ENCODE measurements around the gene PTPRR.

GRCh38 chr12:70812136-70812535, 108.4 kb downstream of the PTPRR start:
- TF ChIP-seq CTCF (IDR thresholded peaks at IDR 0.05; ENCODE audit: insufficient read depth, low read length, poor library complexity, severe bottlenecking) (no peak), EZH2phosphoT487 (conservative IDR thresholded peaks at IDR 0.05; ENCODE audit: low read length) (no peak)

Measured in SU-DHL-6 (cell line).